Measurements from ENCODE around the gene POM121. TPM values are rescaled to one million over a fixed set of nuclear protein-coding genes. Genes with fewer than 3 reads are reported as not detected.
"Not testable (repeated sequence)": the region's sequence is repeated elsewhere in the genome, so short reads cannot be mapped to it uniquely, and the experiment has no call there.

Gene POM121
- total RNA-seq, 1 experiment from 2014 or later: 2.7 TPM

DNA sequence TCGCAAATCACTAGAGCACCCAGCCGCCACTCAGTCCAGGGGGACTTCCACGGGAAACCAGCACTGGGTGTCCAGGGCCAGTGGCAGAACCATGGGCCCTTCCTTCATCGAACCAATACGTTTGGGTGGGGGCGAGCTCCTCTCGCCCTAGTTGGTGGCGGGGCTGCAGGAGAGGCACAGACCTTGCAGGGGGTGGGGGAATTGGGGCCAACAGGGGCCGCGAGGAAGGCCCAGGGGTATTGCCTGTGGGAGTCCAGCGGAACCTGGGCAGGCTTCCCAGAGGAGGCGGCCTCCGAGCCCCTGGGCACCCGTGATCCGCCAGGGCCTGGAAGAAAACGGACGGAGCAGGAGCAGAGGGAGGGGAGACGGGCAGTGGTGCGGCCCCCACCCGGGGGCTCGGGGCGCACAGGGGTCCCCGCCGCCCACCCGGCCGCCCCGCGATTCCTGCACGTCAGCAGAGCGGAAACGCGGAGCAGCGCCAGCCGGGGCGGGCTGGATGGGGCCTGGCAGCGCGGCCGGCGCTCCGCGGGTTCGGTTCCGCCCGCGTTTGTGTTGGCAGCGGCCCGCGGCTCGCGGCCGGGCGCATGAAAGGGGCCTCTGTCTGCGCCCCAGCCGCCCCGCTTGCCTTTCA, 50.9 kb downstream of the POM121 start:
- in situ Hi-C loops (cut with HindIII; ENCODE audit: low pct_unique_long_range_greater_than_20kb, low sequenced_read_pairs): not testable (repeated sequence)

DNA sequence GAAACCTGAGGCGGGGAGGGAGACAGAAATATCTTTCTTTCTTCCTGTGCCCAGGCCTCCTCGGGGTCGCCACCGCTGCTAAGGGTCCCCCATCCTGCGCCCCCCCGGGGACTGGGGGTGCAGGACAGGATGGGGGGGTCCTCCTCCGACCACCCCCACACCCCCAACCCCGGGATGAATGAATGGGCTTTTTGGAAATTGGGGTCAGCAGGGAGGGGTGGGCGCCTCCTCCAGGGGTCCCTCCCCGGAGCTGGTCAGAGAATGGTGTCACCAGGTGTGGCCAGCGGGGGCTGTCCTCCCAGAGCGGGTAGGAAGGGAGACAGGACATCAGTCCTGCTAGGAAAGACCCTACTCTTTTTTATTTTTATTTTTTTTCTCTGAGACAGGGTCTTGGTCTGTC, 51.5 kb downstream of the POM121 start:
- DNase-seq (ENCODE audit: low read depth); in situ Hi-C loops (cut with HindIII; ENCODE audit: low pct_unique_long_range_greater_than_20kb, low sequenced_read_pairs): not testable (repeated sequence)

More for the DNA sequence above, 50.9 kb downstream of the POM121 start:
- not testable (repeated sequence) for DNase-seq (ENCODE audit: low read depth)

DNA sequence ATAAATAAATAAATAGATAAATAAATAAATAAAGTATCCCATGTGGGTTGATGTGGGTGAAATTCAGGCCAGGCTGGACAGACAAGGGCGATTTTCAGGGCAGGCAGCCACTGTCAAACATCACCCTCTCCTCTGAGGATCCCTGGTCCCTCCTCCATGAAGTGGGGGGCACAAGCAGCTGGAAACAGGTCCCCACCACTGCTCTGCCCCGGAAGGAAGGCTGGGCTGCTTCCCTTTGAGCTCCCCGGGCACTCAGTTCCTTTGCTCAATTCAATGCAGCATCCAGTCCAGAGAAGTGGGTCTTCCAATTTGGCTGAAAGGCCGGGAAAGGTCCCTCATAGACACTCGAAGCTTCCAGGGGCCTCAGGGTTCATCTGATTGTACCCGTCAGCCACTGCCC, 55.5 kb downstream of the POM121 start:
- DNase-seq (ENCODE audit: low read depth); in situ Hi-C loops (cut with HindIII; ENCODE audit: low pct_unique_long_range_greater_than_20kb, low sequenced_read_pairs): not testable (repeated sequence)

DNA sequence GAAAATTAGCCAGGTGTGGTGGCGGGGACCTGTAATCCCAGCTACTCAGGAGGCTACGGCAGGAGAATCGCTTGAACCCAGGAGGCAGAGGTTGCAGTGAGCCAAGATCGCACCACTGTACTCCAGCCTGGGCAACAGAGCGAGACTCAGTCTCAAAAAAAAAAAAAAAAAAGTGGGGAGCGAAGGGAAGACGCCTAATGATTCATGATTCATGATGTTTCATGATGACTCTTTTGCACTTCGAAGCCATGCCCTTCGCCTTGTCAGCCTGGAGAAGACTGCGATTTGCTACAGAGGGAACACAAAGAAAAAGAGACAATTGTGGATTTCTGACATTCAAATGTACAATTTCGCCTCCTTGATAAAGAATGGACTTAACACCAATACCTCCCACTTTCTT, 57.2 kb downstream of the POM121 start:
- in situ Hi-C loops (cut with HindIII; ENCODE audit: low pct_unique_long_range_greater_than_20kb, low sequenced_read_pairs): not testable (repeated sequence)

DNA sequence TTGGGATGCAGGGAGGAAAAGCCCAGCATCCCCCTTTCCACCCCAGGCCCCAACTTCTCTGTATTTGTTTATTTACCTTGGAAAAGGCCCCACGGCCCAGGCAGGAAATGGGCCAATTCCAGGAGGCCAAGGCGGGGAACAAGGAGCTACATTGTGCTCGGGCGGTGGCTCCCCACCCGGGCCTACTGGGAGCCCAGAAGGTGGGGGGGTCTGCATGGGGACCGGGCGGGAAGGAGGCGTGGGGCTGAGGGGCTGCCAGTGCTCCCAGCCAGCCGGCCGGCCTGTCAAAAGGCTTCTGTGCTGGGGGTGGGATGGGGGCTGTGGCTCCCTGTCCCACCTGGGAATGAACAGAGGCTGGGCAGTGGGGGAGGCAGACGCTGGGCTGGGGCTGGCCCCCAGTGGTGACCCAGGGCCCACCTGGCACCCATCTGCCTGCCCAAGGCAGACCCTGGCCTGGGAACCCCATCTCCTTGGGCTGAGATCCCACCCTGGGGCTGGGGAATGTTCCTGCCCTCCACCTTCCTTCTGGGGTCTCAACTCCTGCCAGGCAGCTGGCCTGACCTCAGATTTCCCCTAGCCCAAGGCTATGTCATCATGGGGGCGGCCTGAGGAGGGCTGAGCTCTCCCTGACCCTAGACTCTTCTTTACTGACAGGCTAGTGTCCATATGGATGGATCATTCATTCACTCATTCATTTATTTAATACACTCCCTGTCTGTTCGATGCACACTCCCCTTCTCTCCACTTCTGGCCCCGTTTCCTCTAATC, 65.4 kb downstream of the POM121 start:
- in situ Hi-C loops (cut with HindIII; ENCODE audit: low pct_unique_long_range_greater_than_20kb, low sequenced_read_pairs); DNase-seq (ENCODE audit: low read depth): not testable (repeated sequence)

More for the DNA sequence above, 57.2 kb downstream of the POM121 start:
- not testable (repeated sequence) for DNase-seq (ENCODE audit: low read depth)

DNA sequence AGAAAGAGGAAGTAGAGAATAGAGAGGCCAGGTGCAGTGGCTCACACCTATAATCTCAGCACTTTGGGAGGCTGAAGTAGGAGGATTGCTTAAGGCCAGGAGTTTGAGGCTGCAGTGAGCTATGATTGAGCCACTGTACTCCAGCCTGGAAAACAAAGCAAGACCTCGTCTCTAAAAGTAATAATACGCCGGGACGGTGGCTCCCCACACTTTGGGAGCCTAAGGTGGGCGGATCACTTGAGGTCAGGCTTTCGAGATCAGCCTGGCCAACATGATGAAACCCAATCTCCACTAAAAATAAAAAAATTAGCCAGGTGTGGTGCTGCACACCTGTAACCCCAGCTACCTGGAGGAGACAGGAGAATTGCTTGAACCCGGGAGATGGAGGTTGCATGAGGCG, 70.6 kb downstream of the POM121 start:
- DNase-seq (ENCODE audit: low read depth); in situ Hi-C loops (cut with HindIII; ENCODE audit: low pct_unique_long_range_greater_than_20kb, low sequenced_read_pairs): not testable (repeated sequence)

DNA sequence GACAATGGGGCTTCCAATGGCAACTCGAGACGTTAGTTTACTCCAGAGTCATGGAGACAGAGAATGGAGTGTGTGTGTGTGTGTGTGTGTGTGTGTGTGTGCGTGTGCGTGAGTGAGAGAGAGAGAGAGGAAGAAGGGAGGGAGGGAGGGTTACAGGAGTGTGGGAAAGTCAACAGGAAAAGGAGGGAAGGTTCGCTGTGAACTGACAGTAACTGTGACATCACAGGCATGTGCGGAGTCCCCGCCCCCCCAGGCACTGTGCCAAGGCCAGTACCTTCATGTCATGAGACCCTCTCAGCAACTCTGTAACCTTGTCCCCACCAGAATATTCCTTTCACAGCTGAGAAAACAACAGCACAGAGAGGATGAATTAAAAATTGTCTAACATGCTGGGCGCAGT, 72.6 kb downstream of the POM121 start:
- DNase-seq (ENCODE audit: low read depth); in situ Hi-C loops (cut with HindIII; ENCODE audit: low pct_unique_long_range_greater_than_20kb, low sequenced_read_pairs): not testable (repeated sequence)

DNA sequence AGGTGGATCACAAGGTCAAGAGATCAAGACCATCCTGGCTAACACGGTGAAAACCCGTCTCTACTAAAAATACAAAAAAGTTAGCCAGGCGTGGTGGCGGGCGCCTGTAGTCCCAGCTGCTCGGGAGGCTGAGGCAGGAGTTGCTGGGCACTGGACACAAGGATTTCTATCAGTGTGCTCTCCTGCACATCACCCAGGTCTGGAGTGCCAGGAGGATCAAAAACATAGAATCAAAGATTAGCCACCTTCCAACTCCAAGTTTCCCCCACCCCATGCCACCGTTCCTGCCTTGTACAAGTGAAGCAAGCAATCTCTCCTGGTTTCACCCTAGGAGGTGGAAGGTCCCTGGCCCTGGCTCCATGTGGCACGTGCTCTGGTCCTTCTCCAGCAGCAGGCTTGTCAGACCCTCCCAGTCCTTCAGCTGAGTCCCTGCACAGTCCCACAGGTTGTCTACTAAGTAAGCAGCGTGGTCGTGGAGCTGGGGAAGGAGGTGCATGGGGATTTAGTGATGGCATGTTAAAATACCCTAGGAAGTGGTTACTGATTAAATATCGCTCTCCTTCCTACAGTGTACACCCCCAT, 73.1 kb downstream of the POM121 start:
- DNase-seq (ENCODE audit: low read depth); in situ Hi-C loops (cut with HindIII; ENCODE audit: low pct_unique_long_range_greater_than_20kb, low sequenced_read_pairs): not testable (repeated sequence)

Other genes starting within 250 kb of the POM121 start
- 0.09 and 0.78 TPM in 2 replicates for gene TYW1B, start 96.9 kb upstream of the POM121 start, total RNA-seq (2014; rRNA removed; shearing (Covaris generic); ENCODE audit: low replicate concordance)
- gene TRIM74, start 44.4 kb downstream of the POM121 start, total RNA-seq (2014; rRNA removed; shearing (Covaris generic); ENCODE audit: low replicate concordance): 0.96 TPM in 1 of 2 replicates, not detected in the other
- gene SPDYE8, start 104.7 kb downstream of the POM121 start, total RNA-seq (2014; rRNA removed; shearing (Covaris generic); ENCODE audit: low replicate concordance): not detected in 2 replicates
- not detected in 2 replicates for gene SPDYE11, start 132.8 kb downstream of the POM121 start, total RNA-seq (2014; rRNA removed; shearing (Covaris generic); ENCODE audit: low replicate concordance)
- not detected in 2 replicates for gene SPDYE9, start 160.9 kb downstream of the POM121 start, total RNA-seq (2014; rRNA removed; shearing (Covaris generic); ENCODE audit: low replicate concordance)

Data from Caki2 (cell line).